Liver (tissue), 9 donors: Measurements from ENCODE around the gene CHPF2. TPM values are rescaled to one million over a fixed set of nuclear protein-coding genes. Genes with fewer than 3 reads are reported as not detected.

Experiments
- DNase-seq: peaks from one replicate; pipeline ENCODE4 v3.0.0-alpha.2; 2017; ENCODE audit warnings: low spot score
- H3K27ac ChIP-seq, 2 donors: one replicate each; pipeline ENCODE4 v1.7.0; 2013; ENCODE audit warnings: inconsistent platforms in 2 of 2, low read length in 2 of 2, control low read depth in 1 of 2, low read depth in 1 of 2, mild to moderate bottlenecking in 1 of 2
- H3K27me3 ChIP-seq, 4 donors: one replicate each; pipeline versions ENCODE4 v1.6.1 to v1.7.0; 2013; ENCODE audit warnings: low read length in 3 of 4, inconsistent platforms in 1 of 4, mild to moderate bottlenecking in 1 of 4, moderate library complexity in 1 of 4; ENCODE audit not compliant: control insufficient read depth in 4 of 4, insufficient read depth in 4 of 4
- H3K36me3 ChIP-seq, 4 donors: one replicate each; pipeline versions ENCODE4 v1.6.1 to v1.7.0; 2013; ENCODE audit warnings: low read length in 3 of 4, mild to moderate bottlenecking in 3 of 4, low read depth in 1 of 4, moderate library complexity in 1 of 4; ENCODE audit not compliant: control insufficient read depth in 4 of 4, insufficient read depth in 3 of 4
- H3K4me1 ChIP-seq, 4 donors: one replicate each; pipeline versions ENCODE4 v1.6.1 to v1.7.0; 2013; ENCODE audit warnings: low read length in 3 of 4, mild to moderate bottlenecking in 3 of 4, moderate library complexity in 1 of 4; ENCODE audit not compliant: control insufficient read depth in 4 of 4, insufficient read depth in 4 of 4
- H3K4me3 ChIP-seq, 3 donors: one replicate each; pipeline versions ENCODE4 v1.6.1 to v1.7.0; 2013; ENCODE audit warnings: low read length in 3 of 3, control low read depth in 1 of 3, low read depth in 1 of 3, mild to moderate bottlenecking in 1 of 3
- H3K9ac ChIP-seq, 2 donors: one replicate each; pipeline ENCODE4 v1.7.0; 2013; ENCODE audit warnings: low read length in 2 of 2, mild to moderate bottlenecking in 2 of 2, moderate library complexity in 2 of 2, control low read depth in 1 of 2, low read depth in 1 of 2
- H3K9me3 ChIP-seq, 4 donors: one replicate each; pipeline versions ENCODE4 v1.6.1 to v1.7.0; 2013; ENCODE audit warnings: low read length in 3 of 4; ENCODE audit not compliant: control insufficient read depth in 4 of 4
- EGR1 ChIP-seq, 2 donors: IDR thresholded peaks; 2 replicates each; pipeline ENCODE4 v1.6.1; 2016 to 2018; ENCODE audit warnings: antibody characterized with exemption in 2 of 2, low read depth in 2 of 2
- FOXA1 ChIP-seq: IDR thresholded peaks from 2 replicates; pipeline ENCODE4 v1.6.1; 2016; ENCODE audit warnings: antibody characterized with exemption
- FOXA2 ChIP-seq: IDR thresholded peaks from 2 replicates; pipeline ENCODE4 v1.6.1; 2016; ENCODE audit warnings: antibody characterized with exemption
- GABPA ChIP-seq, 2 donors: IDR thresholded peaks in 1 of 2; conservative IDR thresholded peaks in 1 of 2; 2 replicates each; pipeline ENCODE4 v1.6.1; 2016; ENCODE audit warnings: antibody characterized with exemption in 2 of 2, mild to moderate bottlenecking in 1 of 2, moderate library complexity in 1 of 2
- HNF4A ChIP-seq, 2 donors: conservative IDR thresholded peaks; 2 replicates each; pipeline ENCODE4 v1.6.1; 2016; ENCODE audit warnings: antibody characterized with exemption in 2 of 2, mild to moderate bottlenecking in 2 of 2
- HNF4G ChIP-seq: IDR thresholded peaks from 2 replicates; pipeline ENCODE4 v1.6.1; 2016; ENCODE audit warnings: antibody characterized with exemption
- MAX ChIP-seq: IDR thresholded peaks from 2 replicates; pipeline ENCODE4 v1.6.1; 2016; ENCODE audit warnings: antibody characterized with exemption
- NR2F2 ChIP-seq: IDR thresholded peaks from 2 replicates; pipeline ENCODE4 v1.6.1; 2016; ENCODE audit warnings: antibody characterized with exemption
- RAD21 ChIP-seq, 2 donors: IDR thresholded peaks; 2 replicates each; pipeline ENCODE4 v1.6.1; 2016; ENCODE audit warnings: antibody characterized with exemption in 2 of 2, mild to moderate bottlenecking in 2 of 2
- REST ChIP-seq: IDR thresholded peaks from 2 replicates; pipeline ENCODE4 v1.6.1; 2016; ENCODE audit warnings: antibody characterized with exemption, mild to moderate bottlenecking
- RXRA ChIP-seq, 2 donors: IDR thresholded peaks; 2 replicates each; pipeline ENCODE4 v1.6.1; 2017 to 2018; ENCODE audit warnings: antibody characterized with exemption in 2 of 2, mild to moderate bottlenecking in 1 of 2
- SP1 ChIP-seq: IDR thresholded peaks from 2 replicates; pipeline ENCODE4 v1.6.1; 2018; ENCODE audit warnings: antibody characterized with exemption, mild to moderate bottlenecking
- TAF1 ChIP-seq: conservative IDR thresholded peaks from 2 replicates; pipeline ENCODE4 v1.6.1; 2016; ENCODE audit warnings: antibody characterized with exemption, mild to moderate bottlenecking
- YY1 ChIP-seq: IDR thresholded peaks from 2 replicates; pipeline ENCODE4 v1.6.1; 2016; ENCODE audit warnings: antibody characterized with exemption, mild to moderate bottlenecking
- ZBTB33 ChIP-seq: IDR thresholded peaks from 2 replicates; pipeline ENCODE4 v1.6.1; 2016; ENCODE audit warnings: antibody characterized with exemption
- WGBS: extraction: QIAGEN DNeasy Blood & Tissue Kit; methylation state at CpG from one replicate; pipeline ENCODE4 v1.1.7; 2013; 5-methylcytosine and 5-hydroxymethylcytosine counted together
- polyA plus RNA-seq, 2 donors: library from polyadenylated mRNA; stranded (reverse) in 1 of 2; unstranded in 1 of 2; fragments of 200-250 nt in 1 of 2; fragments of >200 nt in 1 of 2; fragmentation: Nextera tagmentation in 1 of 2; extraction: Ambion mirVana in 1 of 2; gene quantifications; one replicate each; pipeline versions ENCODE4 v1.2.1 to v1.2.3, GENCODE V29; 2013 to 2015
- total RNA-seq, 2 donors: library from RNA; depleted of rRNA; stranded (reverse); fragments of >200 nt; gene quantifications; one replicate each; pipeline ENCODE4 v1.2.3, GENCODE V29; 2014
- donor health status: healthy.
- donor health status: healthy.
- donor health status: healthy.
- donor health status: healthy.
- donor health status: healthy.

CHPF2 gene
- total and polyA plus RNA-seq, 4 donors = 4.1 to 19.7 (median 18.1) TPM

GRCh38 chr7:151246851-151247580, 14.7 kb downstream of the CHPF2 start (continued):
- TF ChIP-seq REST (no peak), FOXA2 (no peak)

- DNase-seq = no peak
- no peak overlapping the region for H3K9ac ChIP-seq
- no peaks in the 10 kb centered on the region for H3K9me3 ChIP-seq
- peaks cover 0 to 7% (median 0%) of the 10 kb centered on the region in 4 donors for H3K27me3 ChIP-seq
- H3K36me3 ChIP-seq = no peaks in the 10 kb centered on the region
- 23% methylated on average over 29 of the region's 29 CpGs for WGBS
- H3K4me3 ChIP-seq = peak overlapping the region in 2 of 3 donors; percentile 51 to 55
- no peak for TF ChIP-seq EGR1 (IDR thresholded peaks at IDR 0.05; ENCODE audit: low read depth in 2 of 2)
- TF ChIP-seq MAX = no peak
- TF ChIP-seq FOXA2 = no peak
- TF ChIP-seq FOXA1 = no peak
- TF ChIP-seq SP1 = no peak
- no peak for TF ChIP-seq NR2F2
- TF ChIP-seq RXRA (IDR thresholded peaks at IDR 0.05) = no peak
- no peak for TF ChIP-seq TAF1
- TF ChIP-seq GABPA (IDR thresholded peaks at IDR 0.05 in 1 of 2, conservative IDR thresholded peaks at IDR 0.05 in 1 of 2) = no peak
- TF ChIP-seq HNF4G = no peak
- no peak for TF ChIP-seq REST
- no peak for TF ChIP-seq ZBTB33
- no peak for TF ChIP-seq HNF4A (conservative IDR thresholded peaks at IDR 0.05)
- no peak for TF ChIP-seq RAD21 (IDR thresholded peaks at IDR 0.05)
- no peak for TF ChIP-seq YY1
- peak overlapping the region; percentile 60 to 71 for H3K27ac ChIP-seq
- H3K4me1 ChIP-seq = peaks cover 11 to 37% (median 22%) of the 10 kb centered on the region in 4 donors
Measured at GRCh38 chr7:151247611-151248345, 15.5 kb downstream of the CHPF2 start.
